Measurements from ENCODE around the gene TNXB. TPM values are rescaled to one million over a fixed set of nuclear protein-coding genes. Genes with fewer than 3 reads are reported as not detected.
A peak's percentile ranks its signal among the peaks of the same experiment; 100 is the strongest.

TNXB gene
- total and polyA plus RNA-seq, 2 experiments from 2014 or later = 2.0 to 6.0 TPM

DNA sequence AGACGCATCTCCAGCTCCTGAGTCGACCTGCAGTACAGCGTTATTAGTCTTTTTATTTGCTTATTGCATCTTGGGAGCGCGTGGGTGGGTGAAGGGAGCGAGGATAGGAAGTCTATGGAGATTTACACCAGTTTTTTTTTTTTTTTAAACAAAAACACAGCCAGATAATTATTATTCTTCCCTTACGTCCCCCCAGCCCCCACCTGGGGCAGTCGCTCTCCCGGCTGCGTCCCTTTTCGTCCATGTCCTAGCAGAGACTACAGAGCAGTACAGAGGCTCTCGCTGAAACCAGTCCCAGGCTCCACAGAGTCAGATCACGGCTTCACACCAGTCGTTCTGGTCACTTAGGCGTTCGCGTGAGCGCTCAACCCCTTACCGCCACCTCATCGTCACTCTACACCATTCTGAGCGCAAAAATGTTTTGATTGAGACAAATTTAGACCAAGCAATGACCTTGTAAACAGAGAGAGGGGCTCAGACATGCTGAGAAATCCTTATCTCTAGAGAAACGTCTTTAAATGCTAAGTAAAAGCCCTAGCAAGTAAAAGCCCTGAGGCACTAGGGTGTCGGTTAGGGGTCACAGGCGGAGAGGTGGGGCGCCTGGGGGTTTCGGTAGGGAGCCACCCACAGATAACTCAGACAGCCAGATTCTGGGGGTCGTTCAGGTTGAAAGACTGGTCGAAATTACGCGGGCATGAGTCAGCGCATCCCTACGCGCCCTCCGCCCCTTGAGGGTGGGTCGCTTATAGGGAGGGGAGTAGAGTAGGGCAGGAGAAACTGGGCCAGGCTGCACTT, 43.8 kb upstream of the TNXB start:
- peaks cover 29% of the 10 kb centered on the region for H3K4me1 ChIP-seq (ENCODE audit: insufficient read depth)
- H3K4me3 ChIP-seq = peak overlapping the region; percentile 100
- peaks cover 46% of the 10 kb centered on the region for H3K4me1 Mint-ChIP-seq
- H3K27me3 ChIP-seq (ENCODE audit: insufficient read depth) = peaks cover 44% of the 10 kb centered on the region
- H3K9me3 Mint-ChIP-seq = no peaks in the 10 kb centered on the region; the same call in 1 of the 3 replicates
- TF ChIP-seq REST (IDR thresholded peaks at IDR 0.05; ENCODE audit: unreplicated experiment) (no peak), ZNF114 (CRISPR knock-in tag; IDR thresholded peaks at IDR 0.05) (no peak), ZNF331 (CRISPR knock-in tag; IDR thresholded peaks at IDR 0.05; ENCODE audit: low read depth) (no peak), CTCF (conservative IDR thresholded peaks at IDR 0.05; ENCODE audit: low read depth in 2 of 2) (no peak), EZH2 (IDR thresholded peaks at IDR 0.05; ENCODE audit: low read depth, unreplicated experiment) (peak; percentile 26), JUNB (IDR thresholded peaks at IDR 0.05; ENCODE audit: unreplicated experiment) (no peak), NANOG (IDR thresholded peaks at IDR 0.05; ENCODE audit: borderline replicate concordance) (no peak), STAT1 (IDR thresholded peaks at IDR 0.05; ENCODE audit: unreplicated experiment) (no peak), POLR2AphosphoS5 (IDR thresholded peaks at IDR 0.05; ENCODE audit: low read depth) (no peak), CREB1 (CRISPR knock-in tag; IDR thresholded peaks at IDR 0.05; ENCODE audit: low read depth) (0 out of 2 replicates have a peak, but pooled peaks have one; percentile 6)
- TF ChIP-seq, protein P1, sequence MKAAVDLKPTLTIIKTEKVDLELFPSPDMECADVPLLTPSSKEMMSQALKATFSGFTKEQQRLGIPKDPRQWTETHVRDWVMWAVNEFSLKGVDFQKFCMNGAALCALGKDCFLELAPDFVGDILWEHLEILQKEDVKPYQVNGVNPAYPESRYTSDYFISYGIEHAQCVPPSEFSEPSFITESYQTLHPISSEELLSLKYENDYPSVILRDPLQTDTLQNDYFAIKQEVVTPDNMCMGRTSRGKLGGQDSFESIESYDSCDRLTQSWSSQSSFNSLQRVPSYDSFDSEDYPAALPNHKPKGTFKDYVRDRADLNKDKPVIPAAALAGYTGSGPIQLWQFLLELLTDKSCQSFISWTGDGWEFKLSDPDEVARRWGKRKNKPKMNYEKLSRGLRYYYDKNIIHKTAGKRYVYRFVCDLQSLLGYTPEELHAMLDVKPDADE (IDR thresholded peaks at IDR 0.05) = no peak
- TF ChIP-seq, protein P2, sequence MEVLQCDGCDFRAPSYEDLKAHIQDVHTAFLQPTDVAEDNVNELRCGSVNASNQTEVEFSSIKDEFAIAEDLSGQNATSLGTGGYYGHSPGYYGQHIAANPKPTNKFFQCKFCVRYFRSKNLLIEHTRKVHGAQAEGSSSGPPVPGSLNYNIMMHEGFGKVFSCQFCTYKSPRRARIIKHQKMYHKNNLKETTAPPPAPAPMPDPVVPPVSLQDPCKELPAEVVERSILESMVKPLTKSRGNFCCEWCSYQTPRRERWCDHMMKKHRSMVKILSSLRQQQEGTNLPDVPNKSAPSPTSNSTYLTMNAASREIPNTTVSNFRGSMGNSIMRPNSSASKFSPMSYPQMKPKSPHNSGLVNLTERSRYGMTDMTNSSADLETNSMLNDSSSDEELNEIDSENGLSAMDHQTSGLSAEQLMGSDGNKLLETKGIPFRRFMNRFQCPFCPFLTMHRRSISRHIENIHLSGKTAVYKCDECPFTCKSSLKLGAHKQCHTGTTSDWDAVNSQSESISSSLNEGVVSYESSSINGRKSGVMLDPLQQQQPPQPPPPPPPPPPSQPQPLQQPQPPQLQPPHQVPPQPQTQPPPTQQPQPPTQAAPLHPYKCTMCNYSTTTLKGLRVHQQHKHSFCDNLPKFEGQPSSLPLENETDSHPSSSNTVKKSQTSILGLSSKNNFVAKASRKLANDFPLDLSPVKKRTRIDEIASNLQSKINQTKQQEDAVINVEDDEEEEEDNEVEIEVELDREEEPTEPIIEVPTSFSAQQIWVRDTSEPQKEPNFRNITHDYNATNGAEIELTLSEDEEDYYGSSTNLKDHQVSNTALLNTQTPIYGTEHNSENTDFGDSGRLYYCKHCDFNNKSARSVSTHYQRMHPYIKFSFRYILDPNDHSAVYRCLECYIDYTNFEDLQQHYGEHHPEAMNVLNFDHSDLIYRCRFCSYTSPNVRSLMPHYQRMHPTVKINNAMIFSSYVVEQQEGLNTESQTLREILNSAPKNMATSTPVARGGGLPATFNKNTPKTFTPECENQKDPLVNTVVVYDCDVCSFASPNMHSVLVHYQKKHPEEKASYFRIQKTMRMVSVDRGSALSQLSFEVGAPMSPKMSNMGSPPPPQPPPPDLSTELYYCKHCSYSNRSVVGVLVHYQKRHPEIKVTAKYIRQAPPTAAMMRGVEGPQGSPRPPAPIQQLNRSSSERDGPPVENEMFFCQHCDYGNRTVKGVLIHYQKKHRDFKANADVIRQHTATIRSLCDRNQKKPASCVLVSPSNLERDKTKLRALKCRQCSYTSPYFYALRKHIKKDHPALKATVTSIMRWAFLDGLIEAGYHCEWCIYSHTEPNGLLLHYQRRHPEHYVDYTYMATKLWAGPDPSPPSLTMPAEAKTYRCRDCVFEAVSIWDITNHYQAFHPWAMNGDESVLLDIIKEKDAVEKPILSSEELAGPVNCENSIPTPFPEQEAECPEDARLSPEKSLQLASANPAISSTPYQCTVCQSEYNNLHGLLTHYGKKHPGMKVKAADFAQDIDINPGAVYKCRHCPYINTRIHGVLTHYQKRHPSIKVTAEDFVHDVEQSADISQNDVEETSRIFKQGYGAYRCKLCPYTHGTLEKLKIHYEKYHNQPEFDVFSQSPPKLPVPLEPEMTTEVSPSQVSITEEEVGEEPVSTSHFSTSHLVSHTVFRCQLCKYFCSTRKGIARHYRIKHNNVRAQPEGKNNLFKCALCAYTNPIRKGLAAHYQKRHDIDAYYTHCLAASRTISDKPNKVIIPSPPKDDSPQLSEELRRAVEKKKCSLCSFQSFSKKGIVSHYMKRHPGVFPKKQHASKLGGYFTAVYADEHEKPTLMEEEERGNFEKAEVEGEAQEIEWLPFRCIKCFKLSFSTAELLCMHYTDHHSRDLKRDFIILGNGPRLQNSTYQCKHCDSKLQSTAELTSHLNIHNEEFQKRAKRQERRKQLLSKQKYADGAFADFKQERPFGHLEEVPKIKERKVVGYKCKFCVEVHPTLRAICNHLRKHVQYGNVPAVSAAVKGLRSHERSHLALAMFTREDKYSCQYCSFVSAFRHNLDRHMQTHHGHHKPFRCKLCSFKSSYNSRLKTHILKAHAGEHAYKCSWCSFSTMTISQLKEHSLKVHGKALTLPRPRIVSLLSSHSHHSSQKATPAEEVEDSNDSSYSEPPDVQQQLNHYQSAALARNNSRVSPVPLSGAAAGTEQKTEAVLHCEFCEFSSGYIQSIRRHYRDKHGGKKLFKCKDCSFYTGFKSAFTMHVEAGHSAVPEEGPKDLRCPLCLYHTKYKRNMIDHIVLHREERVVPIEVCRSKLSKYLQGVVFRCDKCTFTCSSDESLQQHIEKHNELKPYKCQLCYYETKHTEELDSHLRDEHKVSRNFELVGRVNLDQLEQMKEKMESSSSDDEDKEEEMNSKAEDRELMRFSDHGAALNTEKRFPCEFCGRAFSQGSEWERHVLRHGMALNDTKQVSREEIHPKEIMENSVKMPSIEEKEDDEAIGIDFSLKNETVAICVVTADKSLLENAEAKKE (CRISPR knock-in tag; IDR thresholded peaks at IDR 0.05) = no peak
- H3K9me2 ChIP-seq (ENCODE audit: insufficient read depth) = no peaks in the 10 kb centered on the region; the same call in 1 of the 2 replicates
- peak overlapping the region; percentile 96 for H3K27ac Mint-ChIP-seq
- DNase-seq (ENCODE audit: low spot score) (peak; percentile 75), ATAC-seq (peak; percentile 38)
- H3K79me2 ChIP-seq (replicated peaks; ENCODE audit: insufficient read depth) = no peaks in the 10 kb centered on the region
- H3K4me2 ChIP-seq = peak overlapping the region; percentile 100
- H2AFZ ChIP-seq = peak overlapping the region; percentile 95
- H3K27me3 Mint-ChIP-seq (ENCODE audit: insufficient read depth, low read depth, poor library complexity) = peaks cover 47% of the 10 kb centered on the region
- H3F3A ChIP-seq (replicated peaks; ENCODE audit: low read depth) = peaks cover 9% of the 10 kb centered on the region
- H3K36me3 ChIP-seq (ENCODE audit: insufficient read depth) = peaks cover 1% of the 10 kb centered on the region
- H3K27ac ChIP-seq (ENCODE audit: low read depth) = no peak overlapping the region; the same call in 1 of the 2 replicates
- 0 out of 2 replicates have a peak, but pooled peaks cover 5% of the 10 kb centered on the region for H4K20me1 ChIP-seq (replicated peaks; ENCODE audit: insufficient read depth)
- H3K36me3 Mint-ChIP-seq (ENCODE audit: low read depth) = peaks cover 18% of the 10 kb centered on the region
- H3K4me3 Mint-ChIP-seq = peak overlapping the region; percentile 94
